Skeletal muscle tissue (tissue), 4 donors: ENCODE results near the gene PLA2R1. TPM values are rescaled to one million over a fixed set of nuclear protein-coding genes. Genes with fewer than 3 reads are reported as not detected.

Experiments used
- H3K27ac ChIP-seq: one replicate; pipeline ENCODE4 v1.7.0; 2013; ENCODE audit warnings: mild to moderate bottlenecking, low read depth, low read length, inconsistent platforms
- H3K27me3 ChIP-seq, 3 donors: one replicate each; pipeline ENCODE4 v1.7.0; 2013; ENCODE audit warnings: low read length in 3 of 3; ENCODE audit not compliant: control insufficient read depth in 3 of 3, insufficient read depth in 3 of 3
- H3K36me3 ChIP-seq, 3 donors: one replicate each; pipeline ENCODE4 v1.7.0; 2013; ENCODE audit warnings: low read length in 3 of 3; ENCODE audit not compliant: control insufficient read depth in 3 of 3, insufficient read depth in 3 of 3
- H3K4me1 ChIP-seq, 3 donors: one replicate each; pipeline ENCODE4 v1.7.0; 2013; ENCODE audit warnings: low read length in 3 of 3, mild to moderate bottlenecking in 3 of 3; ENCODE audit not compliant: control insufficient read depth in 3 of 3, insufficient read depth in 3 of 3
- H3K4me3 ChIP-seq, 3 donors: one replicate each; pipeline ENCODE4 v1.7.0; 2013; ENCODE audit warnings: low read length in 3 of 3
- H3K9ac ChIP-seq, 3 donors: one replicate each; pipeline ENCODE4 v1.7.0; 2013; ENCODE audit warnings: low read length in 3 of 3, mild to moderate bottlenecking in 3 of 3, moderate library complexity in 2 of 3, low read depth in 1 of 3
- H3K9me3 ChIP-seq, 3 donors: one replicate each; pipeline ENCODE4 v1.7.0; 2013; ENCODE audit warnings: low read length in 3 of 3; ENCODE audit not compliant: control insufficient read depth in 3 of 3
- total RNA-seq: library from RNA; depleted of rRNA; stranded (reverse); fragments of >200 nt; gene quantifications from one replicate; pipeline ENCODE4 v1.2.3, GENCODE V29; 2014
- donor health status: Osteomylitis.

Gene PLA2R1
- total RNA-seq, 1 donor from 2014 or later: 2.6 TPM

DNA sequence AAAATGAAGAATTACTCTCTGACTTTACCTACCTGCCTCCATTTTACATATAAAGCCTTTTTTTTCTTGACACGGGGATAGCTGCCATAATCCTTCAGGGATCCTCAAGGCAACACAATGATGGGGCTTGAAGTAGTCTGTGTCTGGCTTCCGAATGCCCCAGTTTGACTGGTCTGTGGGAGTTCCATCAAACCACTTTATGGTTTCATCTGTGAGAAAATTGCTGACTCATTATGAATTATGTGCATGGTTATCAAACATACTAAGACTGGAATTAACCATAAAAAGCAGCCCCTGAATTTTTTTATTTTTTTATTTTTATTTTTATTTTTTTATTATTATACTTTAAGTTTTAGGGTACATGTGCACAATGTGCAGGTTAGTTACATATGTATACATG, 117.5 kb downstream of the PLA2R1 start:
- no peak overlapping the region for H3K4me3 ChIP-seq
- no peak overlapping the region for H3K9ac ChIP-seq
- no peaks in the 10 kb centered on the region for H3K9me3 ChIP-seq
- H3K4me1 ChIP-seq: no peaks in the 10 kb centered on the region
- H3K36me3 ChIP-seq: no peaks in the 10 kb centered on the region
- H3K27ac ChIP-seq: no peak overlapping the region
- H3K27me3 ChIP-seq: no peaks in the 10 kb centered on the region

DNA sequence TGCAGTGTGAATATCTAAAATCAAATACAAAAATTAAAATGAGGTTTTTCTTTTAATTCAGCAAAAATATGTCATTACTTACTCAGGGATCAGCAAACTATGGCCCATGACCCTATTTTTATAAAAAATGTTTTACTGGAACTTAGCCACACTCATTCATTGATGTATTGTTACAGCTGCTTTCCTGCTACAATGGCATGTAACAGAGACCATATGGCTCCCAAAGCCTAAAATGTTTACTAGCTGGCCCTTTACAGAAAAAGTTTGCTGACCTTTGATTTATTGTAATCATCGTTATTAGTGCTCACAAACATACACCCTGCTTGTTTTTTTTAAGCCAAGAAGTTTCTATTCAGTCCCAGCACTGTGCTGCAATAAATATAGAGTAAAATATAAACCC, 120.3 kb downstream of the PLA2R1 start:
- no peaks in the 10 kb centered on the region for H3K36me3 ChIP-seq
- no peak overlapping the region for H3K4me3 ChIP-seq
- no peaks in the 10 kb centered on the region for H3K4me1 ChIP-seq
- no peak overlapping the region for H3K9ac ChIP-seq
- H3K27ac ChIP-seq: no peak overlapping the region
- no peaks in the 10 kb centered on the region for H3K9me3 ChIP-seq
- H3K27me3 ChIP-seq: no peaks in the 10 kb centered on the region

DNA sequence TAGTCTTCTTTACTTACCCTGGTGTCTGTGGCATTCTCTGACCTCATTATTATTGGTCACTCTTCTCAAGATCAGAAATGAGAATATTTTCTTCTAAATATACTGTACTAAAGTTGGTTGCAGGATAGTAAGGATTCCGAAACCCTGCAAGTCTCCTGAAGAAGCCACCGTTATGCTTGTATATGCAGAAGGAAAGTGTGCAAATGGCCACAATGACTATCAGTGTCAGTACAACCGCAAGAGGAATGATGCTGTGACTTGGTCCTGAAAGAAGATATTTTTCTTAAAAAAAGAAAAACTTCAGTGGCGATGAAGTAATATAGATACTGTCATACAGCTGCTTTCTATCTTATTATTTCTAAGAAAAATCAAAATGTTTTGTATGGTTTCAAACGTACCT, 120.7 kb downstream of the PLA2R1 start:
- Histone ChIP-seq H3K27ac (no peak overlapping the region), H3K36me3 (no peaks in the 10 kb centered on the region), H3K9ac (no peak overlapping the region), H3K4me3 (no peak overlapping the region), H3K4me1 (no peaks in the 10 kb centered on the region), H3K9me3 (no peaks in the 10 kb centered on the region), H3K27me3 (no peaks in the 10 kb centered on the region)

DNA sequence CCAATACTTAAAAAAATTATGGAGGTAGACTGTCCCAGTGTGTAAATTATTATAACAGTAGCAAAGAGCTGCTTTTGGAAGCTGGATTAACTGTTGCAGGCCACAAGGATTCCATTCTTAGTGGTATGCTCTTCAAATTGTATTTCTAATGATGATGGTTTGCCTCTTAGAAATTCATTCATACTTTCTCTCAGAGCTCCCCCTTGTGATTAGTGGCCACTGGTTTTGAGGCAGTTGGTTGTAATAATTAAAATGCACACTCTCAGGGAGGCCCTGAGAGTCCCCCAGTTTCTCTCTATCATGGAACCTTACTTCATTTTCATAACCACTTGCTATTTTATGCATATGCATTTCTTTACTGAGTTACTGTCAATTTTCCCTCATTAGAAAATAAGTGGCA, 122.5 kb downstream of the PLA2R1 start:
- Histone ChIP-seq H3K9ac (no peak overlapping the region), H3K36me3 (no peaks in the 10 kb centered on the region), H3K27ac (no peak overlapping the region), H3K9me3 (no peaks in the 10 kb centered on the region), H3K27me3 (no peaks in the 10 kb centered on the region), H3K4me3 (no peak overlapping the region), H3K4me1 (no peaks in the 10 kb centered on the region)

DNA sequence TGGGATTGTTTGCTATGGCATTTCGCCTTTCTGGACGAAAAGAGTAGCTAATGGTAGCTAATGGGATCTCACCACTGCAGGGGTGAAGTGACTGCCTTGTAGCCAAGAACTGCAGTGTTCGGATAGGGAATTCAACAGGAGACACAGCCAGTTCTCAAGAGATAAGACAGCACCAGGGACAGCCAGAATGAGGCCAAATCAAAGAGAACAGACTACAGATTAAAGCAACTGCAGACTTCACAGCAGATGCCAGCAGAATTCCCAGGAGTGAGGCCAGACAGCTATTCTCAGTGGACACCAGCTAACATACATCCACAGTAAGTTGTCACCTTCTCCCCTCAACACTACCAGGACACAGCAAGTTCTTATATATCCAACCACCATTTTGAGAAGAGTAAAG, 124.0 kb downstream of the PLA2R1 start:
- Histone ChIP-seq H3K27ac (no peak overlapping the region), H3K9ac (no peak overlapping the region), H3K9me3 (no peaks in the 10 kb centered on the region), H3K27me3 (no peaks in the 10 kb centered on the region), H3K4me3 (no peak overlapping the region), H3K4me1 (peaks cover 0 to 2% (median 0%) of the 10 kb centered on the region in 3 donors), H3K36me3 (no peaks in the 10 kb centered on the region)

DNA sequence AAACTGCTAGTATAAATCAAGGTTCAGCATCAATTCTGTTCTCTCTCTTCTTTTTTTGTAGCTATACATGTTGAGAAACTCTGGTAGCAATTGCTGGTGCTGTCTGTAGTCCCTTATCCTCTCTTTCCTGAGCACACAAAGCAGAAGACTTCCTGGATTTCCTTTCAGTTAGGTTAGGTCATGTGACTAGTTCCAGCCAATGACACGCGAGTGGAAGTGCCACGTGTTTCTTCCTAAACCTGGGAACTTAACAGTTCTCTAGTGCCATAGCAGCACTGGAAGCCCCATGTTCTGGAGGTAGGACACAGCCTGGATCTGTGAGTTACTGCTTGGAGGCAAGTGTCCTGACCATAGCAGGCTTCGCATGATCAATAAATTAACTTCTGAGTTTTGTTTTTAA, 125.9 kb downstream of the PLA2R1 start:
- H3K9ac ChIP-seq: no peak overlapping the region
- no peaks in the 10 kb centered on the region for H3K9me3 ChIP-seq

DNA sequence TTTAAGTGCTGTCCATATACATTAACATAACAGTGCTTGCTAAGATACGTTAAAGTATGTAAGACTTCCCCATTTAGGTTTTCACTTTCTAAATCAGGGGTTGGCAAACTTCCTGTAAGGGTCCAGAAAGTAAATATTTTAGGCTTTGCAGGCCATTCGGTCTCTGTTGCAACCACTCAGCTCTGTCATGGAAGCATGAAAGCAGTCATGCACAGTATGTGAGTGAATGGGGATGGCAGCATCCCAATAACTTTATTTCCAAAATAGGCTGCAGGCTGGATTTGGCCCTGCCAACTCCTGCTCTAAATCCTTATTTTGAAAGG, 128.7 kb downstream of the PLA2R1 start:
- Histone ChIP-seq H3K4me3 (no peak overlapping the region), H3K27ac (no peak overlapping the region), H3K4me1 (peaks cover 0 to 2% (median 0%) of the 10 kb centered on the region in 3 donors), H3K9ac (no peak overlapping the region), H3K27me3 (no peaks in the 10 kb centered on the region), H3K9me3 (no peaks in the 10 kb centered on the region), H3K36me3 (no peaks in the 10 kb centered on the region)

More for the DNA sequence above, 125.9 kb downstream of the PLA2R1 start:
- Histone ChIP-seq H3K36me3 (no peaks in the 10 kb centered on the region), H3K27ac (no peak overlapping the region), H3K27me3 (no peaks in the 10 kb centered on the region), H3K4me1 (peaks cover 0 to 2% (median 0%) of the 10 kb centered on the region in 3 donors), H3K4me3 (no peak overlapping the region)

DNA sequence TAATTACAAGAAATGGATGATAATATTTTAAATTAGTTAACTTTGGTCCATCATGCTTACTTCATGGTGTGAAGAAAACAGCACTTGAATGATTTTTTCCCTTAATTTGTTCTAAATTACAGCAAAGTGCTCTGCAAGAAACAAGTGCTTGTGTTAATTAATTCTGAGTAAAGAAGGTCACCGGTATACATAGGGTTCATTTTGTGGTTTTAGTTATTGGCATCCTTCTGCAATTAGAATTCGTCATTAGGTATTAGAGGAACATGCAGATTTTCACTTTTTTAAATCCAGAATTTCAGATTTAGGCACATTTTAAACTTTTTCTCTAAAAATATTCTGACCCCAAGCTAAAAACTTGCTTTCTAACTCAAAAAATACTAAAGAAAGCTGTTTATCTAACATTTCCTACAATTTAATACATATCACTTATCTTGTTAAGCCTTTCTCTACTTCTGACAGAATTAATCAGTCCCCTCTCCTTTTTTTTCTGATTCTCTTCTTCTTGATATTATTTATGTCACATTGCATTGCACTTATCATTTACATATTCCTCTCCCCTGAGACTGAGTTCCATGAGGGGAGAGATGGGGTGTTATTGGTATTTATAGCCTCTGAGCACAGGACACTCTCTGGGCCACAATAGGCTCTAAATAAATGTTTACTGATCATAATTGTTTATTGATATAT, 129.2 kb downstream of the PLA2R1 start:
- peaks cover 0 to 2% (median 0%) of the 10 kb centered on the region in 3 donors for H3K4me1 ChIP-seq
- no peak overlapping the region for H3K4me3 ChIP-seq
- peaks cover 0 to 2% (median 0%) of the 10 kb centered on the region in 3 donors for H3K9me3 ChIP-seq
- no peaks in the 10 kb centered on the region for H3K36me3 ChIP-seq
- no peak overlapping the region for H3K9ac ChIP-seq
- no peaks in the 10 kb centered on the region for H3K27me3 ChIP-seq
- no peak overlapping the region for H3K27ac ChIP-seq

DNA sequence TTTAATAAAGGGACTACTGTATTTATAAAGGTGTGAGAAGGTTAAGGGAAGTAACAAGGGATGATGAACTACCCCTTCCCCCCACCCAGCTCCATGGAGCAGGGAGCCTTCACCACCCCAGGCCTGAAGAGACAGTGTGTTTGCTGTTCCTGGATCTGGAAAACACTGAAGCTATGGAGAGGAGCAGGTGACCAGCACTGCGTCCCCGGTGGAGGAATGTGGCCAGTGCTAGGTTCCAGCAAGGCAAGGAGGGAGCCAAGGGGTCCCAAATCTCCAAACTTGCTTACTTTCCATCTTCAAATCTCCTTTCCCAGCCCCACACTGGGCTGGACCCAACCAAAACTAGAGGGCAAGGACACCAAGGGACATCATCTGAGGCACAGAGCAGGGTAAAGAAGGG, 135.7 kb downstream of the PLA2R1 start:
- no peaks in the 10 kb centered on the region for H3K4me1 ChIP-seq

DNA sequence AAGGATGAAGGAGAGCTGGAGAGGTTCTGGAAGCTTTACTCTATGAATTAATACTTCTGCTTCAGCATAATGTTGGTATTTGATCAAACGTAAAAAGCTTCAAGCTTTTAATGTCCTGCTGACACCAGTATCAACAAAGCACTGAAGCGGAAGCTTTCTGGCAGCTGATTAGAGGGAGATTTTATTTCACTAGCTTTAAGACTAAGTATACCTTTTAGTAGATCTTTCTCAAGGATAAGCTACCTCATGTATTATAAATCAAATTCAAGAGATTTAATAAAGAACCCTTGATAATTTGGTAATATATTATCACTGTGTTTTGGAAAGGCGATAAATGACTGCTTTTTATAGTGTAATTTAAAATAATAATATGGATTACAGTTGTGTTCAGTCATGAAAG, 136.4 kb downstream of the PLA2R1 start:
- Histone ChIP-seq H3K36me3 (no peaks in the 10 kb centered on the region), H3K27ac (no peak overlapping the region), H3K9ac (no peak overlapping the region), H3K27me3 (peaks cover 0 to 3% (median 0%) of the 10 kb centered on the region in 3 donors), H3K9me3 (peaks cover 0 to 5% (median 0%) of the 10 kb centered on the region in 3 donors), H3K4me3 (no peak overlapping the region), H3K4me1 (no peaks in the 10 kb centered on the region)

More for the DNA sequence above, 135.7 kb downstream of the PLA2R1 start:
- Histone ChIP-seq H3K27ac (no peak overlapping the region), H3K36me3 (no peaks in the 10 kb centered on the region), H3K9me3 (peaks cover 0 to 5% (median 0%) of the 10 kb centered on the region in 3 donors), H3K4me3 (no peak overlapping the region), H3K9ac (no peak overlapping the region), H3K27me3 (peaks cover 0 to 3% (median 0%) of the 10 kb centered on the region in 3 donors)
